Ureter (tissue), 1 donor: ENCODE measurements around the gene FRYL. TPM values are rescaled to one million over a fixed set of nuclear protein-coding genes. Genes with fewer than 3 reads are reported as not detected.

Source experiments
- total RNA-seq: library from RNA; stranded (reverse); gene quantifications from one replicate; pipeline ENCODE4 v1.2.4, GENCODE V29; 2023
- donor health status: DM: yes; HTN: yes; CAD: no.

The FRYL gene
- total RNA-seq, 1 donor from 2014 or later, result 123 TPM

Other genes with a start within 250 kb of the FRYL start
- gene OCIAD1, start 50.8 kb upstream of the FRYL start, total RNA-seq, result 181 TPM
- 48.6 TPM for gene OCIAD2, start 126.5 kb upstream of the FRYL start, total RNA-seq
- gene CWH43, start 206.0 kb upstream of the FRYL start, total RNA-seq, result 17.3 TPM